HepG2 (cell line): ENCODE data around the gene NFIC. TPM values are rescaled to one million over a fixed set of nuclear protein-coding genes. Genes with fewer than 3 reads are reported as not detected.

Experiments
- BCLAF1 ChIP-seq: fragments of 450-650 bp; IDR thresholded peaks from 2 replicates; pipeline ENCODE4 v1.6.1; 2017; ENCODE audit warnings: mild to moderate bottlenecking
- CENPX ChIP-seq: sonication (generic); formaldehyde crosslinking; IDR thresholded peaks from 2 replicates; pipeline ENCODE4 v1.9.0; 2021; ENCODE audit warnings: mild to moderate bottlenecking, missing genetic modification reagents, moderate library complexity
- HMGXB4 ChIP-seq, 2 experiments: sonication (generic) in 1 of 2; formaldehyde crosslinking in 1 of 2; IDR thresholded peaks; 2 replicates each; pipeline versions ENCODE4 v1.4.0 to v1.6.1; 2018 to 2020; ENCODE audit warnings: missing genetic modification reagents in 2 of 2, borderline replicate concordance in 1 of 2, low read depth in 1 of 2, mild to moderate bottlenecking in 1 of 2, missing biosample characterization in 1 of 2
- NFIC ChIP-seq: IDR thresholded peaks from 2 replicates; pipeline ENCODE4 v1.6.1; 2012; ENCODE audit warnings: mild to moderate bottlenecking, low read length, inconsistent platforms
- NR2F1 ChIP-seq, 2 experiments: fragments of 450-650 bp in 1 of 2; formaldehyde crosslinking in 1 of 2; IDR thresholded peaks; 2 replicates each; pipeline versions ENCODE4 v1.5.0 to v1.6.1; 2016 to 2020; ENCODE audit warnings: mild to moderate bottlenecking in 1 of 2, missing compliant biosample characterization in 1 of 2, missing genetic modification reagents in 1 of 2, moderate library complexity in 1 of 2
- RERE ChIP-seq: IDR thresholded peaks from 2 replicates; pipeline ENCODE4 v1.6.1; 2016; ENCODE audit warnings: low read depth, missing genetic modification reagents, missing compliant biosample characterization
- SRY ChIP-seq: sonication (generic); formaldehyde crosslinking; IDR thresholded peaks from 2 replicates; pipeline ENCODE4 v1.8.0; 2022; ENCODE audit warnings: mild to moderate bottlenecking, missing genetic modification reagents
- ZBTB21 ChIP-seq: sonication (generic); formaldehyde crosslinking; IDR thresholded peaks from 2 replicates; pipeline ENCODE4 v1.4.0; 2020; ENCODE audit warnings: missing genetic modification reagents
- ZNF280D ChIP-seq: sonication (generic); formaldehyde crosslinking; IDR thresholded peaks from 2 replicates; pipeline ENCODE4 v1.5.1; 2020; ENCODE audit warnings: mild to moderate bottlenecking, missing genetic modification reagents
- ZNF503 ChIP-seq: sonication (generic); formaldehyde crosslinking; IDR thresholded peaks from 2 replicates; pipeline ENCODE4 v1.4.0; 2020; ENCODE audit warnings: missing genetic modification reagents
- ZNF547 ChIP-seq: sonication (generic); formaldehyde crosslinking; IDR thresholded peaks from 2 replicates; pipeline ENCODE4 v1.5.1; 2020; ENCODE audit warnings: mild to moderate bottlenecking, missing genetic modification reagents
- ZNF672 ChIP-seq: sonication (generic); formaldehyde crosslinking; IDR thresholded peaks from 2 replicates; pipeline ENCODE4 v1.8.1; 2022; ENCODE audit warnings: missing genetic modification reagents
- polyA plus RNA-seq, 8 experiments: library from polyadenylated mRNA; depleted of rRNA in 3 of 8; stranded (reverse) in 7 of 8; unstranded in 1 of 8; fragments of >200 nt; fragmentation: Illumina TruSeq in 4 of 8; extraction: Trizol in 4 of 8; gene quantifications; 2 replicates each; pipeline versions ENCODE4 v1.2.1 to v1.2.3, GENCODE V29; 2011 to 2016; ENCODE audit warnings: low read depth in 4 of 8, missing spikeins in 1 of 8, mixed read lengths in 1 of 8; ENCODE audit not compliant: insufficient read depth in 1 of 8
- total RNA-seq, 5 experiments: library from RNA; depleted of rRNA; stranded (reverse); fragments of >200 nt; fragmentation: Illumina TruSeq; extraction: Trizol; gene quantifications; 2 replicates each; pipeline ENCODE4 v1.2.3, GENCODE V29; 2016; ENCODE audit warnings: low read depth in 1 of 5

Gene NFIC
- total and polyA plus RNA-seq, 2 of the 13 experiments (the other 11 are each of a cell fraction or from before 2014, with no cell fraction given), result 1.3 to 2.5 TPM

- TF ChIP-seq ZNF280D (CRISPR knock-in tag) (0 out of 2 replicates have a peak, but pooled peaks have one; percentile 64), CENPX (no peak), ZNF547 (CRISPR knock-in tag) (peak; percentile 97), NFIC (peak; percentile 74; the same call in 1 of the 2 replicates), NR2F1 (CRISPR knock-in tag; IDR thresholded peaks at IDR 0.05) (no peak), ZNF672 (CRISPR knock-in tag) (0 out of 2 replicates have a peak, but pooled peaks have one; percentile 48), HMGXB4 (CRISPR knock-in tag; IDR thresholded peaks at IDR 0.05; ENCODE audit: borderline replicate concordance in 1 of 2, low read depth in 1 of 2) (peak; percentile 77 to 89), RERE (CRISPR knock-in tag) (no peak), ZNF503 (no peak), ZBTB21 (CRISPR knock-in tag) (no peak), BCLAF1 (no peak), SRY (CRISPR knock-in tag) (peak; percentile 93)
These were observed 134.2 kb downstream of the NFIC start, which contains the start of gene DOHH (continued) for GRCh38 chr19:3500429-3501101.
